Mononuclear cell (primary cell): ENCODE measurements around the gene AHDC1. TPM values are rescaled to one million over a fixed set of nuclear protein-coding genes. Genes with fewer than 3 reads are reported as not detected.
"Not testable (repeated sequence)": the region's sequence is repeated elsewhere in the genome, so short reads cannot be mapped to it uniquely, and the experiment has no call there.

ENCODE experiments used
- H3K27me3 ChIP-seq: 2 replicates; pipeline ENCODE4 v1.6.0; 2011; ENCODE audit warnings: low read length, control low read depth; ENCODE audit not compliant: insufficient read depth
- H3K4me1 ChIP-seq: 2 replicates; pipeline ENCODE4 v1.5.1; 2011; ENCODE audit warnings: mild to moderate bottlenecking, low read length, control low read depth; ENCODE audit not compliant: insufficient read depth
- H3K4me3 ChIP-seq: 2 replicates; pipeline ENCODE4 v1.5.1; 2011; ENCODE audit warnings: mild to moderate bottlenecking, low read length, moderate library complexity
- H3K9me3 ChIP-seq: 2 replicates; pipeline ENCODE4 v1.5.1; 2011; ENCODE audit warnings: low read depth, mild to moderate bottlenecking, control low read depth, low read length
- total RNA-seq: library from RNA; depleted of rRNA; stranded (reverse); fragments of >200 nt; gene quantifications from one replicate; pipeline ENCODE4 v1.2.3, GENCODE V29; 2012

AHDC1 gene, protein sequence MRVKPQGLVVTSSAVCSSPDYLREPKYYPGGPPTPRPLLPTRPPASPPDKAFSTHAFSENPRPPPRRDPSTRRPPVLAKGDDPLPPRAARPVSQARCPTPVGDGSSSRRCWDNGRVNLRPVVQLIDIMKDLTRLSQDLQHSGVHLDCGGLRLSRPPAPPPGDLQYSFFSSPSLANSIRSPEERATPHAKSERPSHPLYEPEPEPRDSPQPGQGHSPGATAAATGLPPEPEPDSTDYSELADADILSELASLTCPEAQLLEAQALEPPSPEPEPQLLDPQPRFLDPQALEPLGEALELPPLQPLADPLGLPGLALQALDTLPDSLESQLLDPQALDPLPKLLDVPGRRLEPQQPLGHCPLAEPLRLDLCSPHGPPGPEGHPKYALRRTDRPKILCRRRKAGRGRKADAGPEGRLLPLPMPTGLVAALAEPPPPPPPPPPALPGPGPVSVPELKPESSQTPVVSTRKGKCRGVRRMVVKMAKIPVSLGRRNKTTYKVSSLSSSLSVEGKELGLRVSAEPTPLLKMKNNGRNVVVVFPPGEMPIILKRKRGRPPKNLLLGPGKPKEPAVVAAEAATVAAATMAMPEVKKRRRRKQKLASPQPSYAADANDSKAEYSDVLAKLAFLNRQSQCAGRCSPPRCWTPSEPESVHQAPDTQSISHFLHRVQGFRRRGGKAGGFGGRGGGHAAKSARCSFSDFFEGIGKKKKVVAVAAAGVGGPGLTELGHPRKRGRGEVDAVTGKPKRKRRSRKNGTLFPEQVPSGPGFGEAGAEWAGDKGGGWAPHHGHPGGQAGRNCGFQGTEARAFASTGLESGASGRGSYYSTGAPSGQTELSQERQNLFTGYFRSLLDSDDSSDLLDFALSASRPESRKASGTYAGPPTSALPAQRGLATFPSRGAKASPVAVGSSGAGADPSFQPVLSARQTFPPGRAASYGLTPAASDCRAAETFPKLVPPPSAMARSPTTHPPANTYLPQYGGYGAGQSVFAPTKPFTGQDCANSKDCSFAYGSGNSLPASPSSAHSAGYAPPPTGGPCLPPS (N-terminal part only)
- total RNA-seq: 3.3 TPM

DNA sequence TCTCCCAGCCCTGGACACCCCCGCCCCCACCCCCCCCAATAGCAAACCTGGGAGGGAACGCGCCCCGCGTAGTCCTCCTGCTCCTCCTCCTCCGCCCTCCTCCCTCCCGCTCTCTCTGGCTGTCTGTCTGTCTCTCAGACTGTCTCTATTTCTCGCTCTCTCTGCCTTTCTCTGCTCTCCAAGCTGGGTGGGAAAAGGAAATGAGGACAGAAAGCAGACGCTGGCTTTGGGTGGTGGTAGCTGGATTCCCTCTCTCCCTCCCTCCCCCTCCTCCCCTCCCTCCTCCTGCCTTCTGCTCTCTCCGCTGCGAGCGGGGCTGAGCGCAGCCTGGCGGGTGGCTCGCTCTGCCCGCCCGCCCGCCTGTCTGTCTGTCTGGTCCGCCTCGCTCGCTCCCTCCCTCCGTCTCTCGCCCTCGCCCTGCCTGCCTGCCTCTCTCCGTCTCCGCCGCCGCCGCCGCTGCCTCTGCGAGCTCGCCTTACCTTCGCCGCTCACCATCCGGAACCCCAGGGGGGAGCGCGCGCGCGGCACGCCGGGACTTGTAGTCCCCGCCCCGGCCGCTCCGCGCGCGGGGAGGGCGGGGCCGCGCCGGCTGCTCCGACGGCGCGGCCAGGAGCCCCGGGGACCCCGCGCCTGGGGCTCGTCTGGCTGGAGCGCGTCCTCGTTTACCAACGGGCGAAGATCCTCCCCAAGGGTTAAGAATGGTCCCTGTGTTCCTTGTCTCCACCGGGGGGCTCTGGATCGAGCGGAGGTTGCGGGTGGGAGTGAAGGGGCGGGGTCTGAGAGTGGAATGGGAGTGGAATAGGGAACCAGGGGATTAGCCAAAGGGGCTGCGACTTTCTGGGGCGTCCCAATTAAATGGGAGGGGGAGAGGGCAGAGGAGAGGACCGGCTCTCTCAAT, at the start of gene AHDC1:
TSS of gene AHDC1 (minus strand) at position 464 of the 898 bp plus-strand sequence. CDS start 52,029 bp downstream, outside the sequence.
- peak within 1 kb of the TSS; percentile 55 for H3K4me3 ChIP-seq
- H3K9me3 ChIP-seq: no peaks in the 10 kb centered on the region
- peaks cover 52% of the 10 kb centered on the region for H3K4me1 ChIP-seq
- no peaks in the 10 kb centered on the region for H3K27me3 ChIP-seq

DNA sequence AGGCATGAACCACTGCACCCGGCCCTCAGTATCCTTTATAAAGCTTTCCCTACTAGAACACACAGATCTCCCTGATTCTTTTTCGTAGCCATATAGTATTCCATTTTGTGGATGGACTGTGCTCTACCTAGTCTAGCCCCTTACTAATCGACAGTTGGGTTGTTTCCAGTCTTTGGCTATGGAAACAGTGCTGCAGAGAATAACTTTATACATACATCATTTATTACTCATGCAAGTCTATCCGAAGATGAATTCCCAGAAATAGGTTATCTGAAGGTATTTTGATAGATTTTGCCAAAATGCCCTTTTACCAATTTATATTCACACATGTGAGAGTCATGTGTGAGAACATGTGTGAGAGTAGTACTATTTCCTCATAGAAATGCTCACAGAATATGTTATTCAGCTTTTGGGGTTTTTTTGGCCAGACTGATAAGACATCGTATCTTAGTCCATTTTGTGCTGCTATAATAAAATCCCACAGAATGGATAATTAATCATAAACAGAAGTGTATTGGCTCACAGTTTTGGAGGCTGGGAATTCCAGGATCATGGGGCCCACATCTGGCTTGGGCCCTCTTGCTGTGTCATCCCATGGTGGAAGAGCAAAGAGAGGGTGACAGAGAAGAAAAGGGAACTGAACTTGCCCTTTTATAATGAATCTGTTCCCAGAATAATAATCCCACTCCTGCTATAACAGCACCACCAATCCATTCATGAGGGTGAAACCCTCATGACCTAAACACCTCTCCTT, 48.3 kb upstream of the AHDC1 start:
- Histone ChIP-seq H3K4me3 (no peak overlapping the region), H3K4me1 (peaks cover 43% of the 10 kb centered on the region), H3K9me3 (no peaks in the 10 kb centered on the region), H3K27me3 (no peaks in the 10 kb centered on the region)

DNA sequence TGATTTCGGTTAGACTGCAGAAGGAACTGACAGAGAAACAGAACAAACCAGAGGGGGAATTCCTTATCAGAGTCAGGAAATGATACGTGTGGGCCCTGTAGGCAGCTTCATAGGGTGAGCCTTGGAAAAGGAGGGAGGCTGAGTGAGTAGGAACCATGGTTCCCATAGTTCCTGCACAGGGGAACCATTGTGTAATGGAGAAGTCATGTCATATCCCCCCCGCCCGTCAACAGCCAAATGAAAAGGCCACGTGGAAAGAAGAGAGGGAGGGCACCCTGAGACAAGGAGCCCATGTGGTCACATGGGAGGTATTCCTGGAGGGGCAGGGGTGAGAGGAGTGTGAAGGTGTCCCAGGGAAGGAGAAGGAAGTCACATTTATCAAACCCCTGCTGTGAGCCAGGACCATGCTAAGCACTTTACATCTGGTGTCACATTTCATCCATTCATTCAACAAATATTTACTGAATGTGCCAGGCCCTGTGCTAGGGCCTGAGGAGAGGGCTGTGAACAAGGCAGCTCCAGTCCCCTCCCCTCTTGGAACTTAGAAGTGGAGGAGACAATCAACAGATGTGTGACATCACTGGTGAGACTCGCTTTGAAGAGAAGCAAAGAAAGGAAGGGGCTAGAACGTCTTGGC, 46.7 kb upstream of the AHDC1 start:
- Histone ChIP-seq H3K4me3 (no peak overlapping the region), H3K27me3 (no peaks in the 10 kb centered on the region), H3K4me1 (peaks cover 43% of the 10 kb centered on the region), H3K9me3 (no peaks in the 10 kb centered on the region)

DNA sequence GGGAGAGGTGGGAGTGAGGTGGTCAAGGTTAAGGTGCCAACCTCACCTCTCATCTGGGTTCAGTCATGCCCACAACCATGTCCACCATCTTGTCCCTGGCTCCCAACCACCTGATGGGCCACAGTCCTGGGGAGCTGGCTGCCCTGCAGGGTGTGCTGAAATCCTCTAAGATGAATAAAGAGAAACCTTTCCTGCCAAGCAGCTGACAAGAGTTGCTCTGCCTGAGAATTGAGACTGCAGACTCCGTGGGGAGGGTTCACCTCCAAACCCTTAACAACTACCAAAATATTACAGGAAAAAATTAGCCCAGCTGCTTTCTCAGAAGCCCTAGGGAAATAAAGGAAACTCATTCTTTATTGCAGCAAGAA, 46.2 kb upstream of the AHDC1 start:
- no peaks in the 10 kb centered on the region for H3K9me3 ChIP-seq
- no peaks in the 10 kb centered on the region for H3K27me3 ChIP-seq
- H3K4me1 ChIP-seq: peaks cover 37% of the 10 kb centered on the region
- no peak overlapping the region for H3K4me3 ChIP-seq

DNA sequence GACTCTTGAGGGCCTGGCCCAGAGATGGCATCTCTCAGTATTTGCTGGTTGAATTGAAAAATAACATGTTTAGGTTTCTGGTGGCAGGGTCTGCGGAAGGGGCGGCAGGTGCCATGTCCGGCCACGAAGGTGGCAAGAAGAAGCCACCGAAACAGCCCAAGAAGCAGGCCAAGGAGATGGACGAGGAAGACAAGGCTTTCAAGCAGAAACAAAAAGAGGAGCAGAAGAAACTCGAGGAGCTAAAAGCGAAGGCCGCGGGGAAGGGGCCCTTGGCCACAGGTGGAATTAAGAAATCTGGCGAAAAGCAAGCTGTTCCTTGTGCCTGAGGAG, 45.3 kb upstream of the AHDC1 start:
- no peaks in the 10 kb centered on the region for H3K27me3 ChIP-seq
- H3K4me3 ChIP-seq: no peak overlapping the region
- H3K4me1 ChIP-seq: peaks cover 38% of the 10 kb centered on the region
- H3K9me3 ChIP-seq: no peaks in the 10 kb centered on the region

DNA sequence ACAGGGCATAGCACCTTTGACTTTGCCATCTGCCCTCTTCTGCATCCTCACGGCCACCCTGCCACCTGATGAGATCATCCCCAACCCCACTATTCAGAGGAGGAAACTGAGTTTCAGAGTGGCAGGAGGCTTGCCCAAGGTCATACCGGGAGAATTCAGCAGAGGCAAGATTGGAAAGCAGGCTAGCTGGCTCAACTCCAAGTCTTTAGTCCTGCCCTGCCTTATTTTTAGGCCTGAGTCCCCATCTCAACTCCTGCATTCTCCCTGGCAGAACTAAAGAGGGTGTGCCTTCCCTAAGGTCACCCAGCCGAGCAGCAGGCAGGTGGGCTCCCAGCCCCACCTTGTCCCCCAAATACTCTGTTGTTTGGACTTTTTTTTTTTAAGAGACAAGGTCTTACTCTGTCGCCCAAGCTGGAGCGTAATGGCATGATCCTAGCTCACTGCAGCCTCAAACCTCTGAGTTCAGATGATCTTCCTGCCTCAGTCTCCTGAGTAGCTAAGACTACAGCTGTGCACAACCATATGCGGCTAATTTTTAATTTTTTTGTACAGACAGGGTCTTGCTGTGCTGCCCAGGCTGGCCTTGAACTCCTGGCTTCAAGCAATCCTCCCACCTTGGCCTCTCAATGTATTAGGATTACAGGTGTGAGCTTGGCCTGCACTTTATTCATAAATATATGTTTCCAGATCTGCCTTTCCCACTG, 44.8 kb upstream of the AHDC1 start:
- peaks cover 43% of the 10 kb centered on the region for H3K4me1 ChIP-seq
- H3K27me3 ChIP-seq: no peaks in the 10 kb centered on the region
- no peak overlapping the region for H3K4me3 ChIP-seq
- H3K9me3 ChIP-seq: no peaks in the 10 kb centered on the region

DNA sequence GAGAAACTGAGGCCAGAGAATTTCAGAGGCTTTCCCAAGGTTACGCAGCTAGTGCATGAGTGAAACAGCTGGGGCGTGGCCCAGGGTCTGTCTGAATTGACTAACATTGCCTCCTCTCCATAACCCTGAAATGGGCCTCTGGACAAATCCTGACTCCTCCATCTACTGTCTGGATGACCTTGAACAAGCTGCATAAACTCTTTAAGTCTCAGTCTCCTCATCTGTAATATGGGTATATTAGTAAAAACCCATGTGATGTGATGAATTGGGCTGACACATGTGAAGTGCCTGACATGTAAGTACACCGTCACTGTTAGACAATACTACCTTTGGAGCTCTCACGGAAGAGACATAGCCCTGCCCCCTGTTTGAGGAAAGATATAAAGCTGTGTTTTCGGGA, 43.4 kb upstream of the AHDC1 start:
- H3K4me1 ChIP-seq: peaks cover 40% of the 10 kb centered on the region
- H3K27me3 ChIP-seq: no peaks in the 10 kb centered on the region
- H3K9me3 ChIP-seq: no peaks in the 10 kb centered on the region
- H3K4me3 ChIP-seq: no peak overlapping the region

DNA sequence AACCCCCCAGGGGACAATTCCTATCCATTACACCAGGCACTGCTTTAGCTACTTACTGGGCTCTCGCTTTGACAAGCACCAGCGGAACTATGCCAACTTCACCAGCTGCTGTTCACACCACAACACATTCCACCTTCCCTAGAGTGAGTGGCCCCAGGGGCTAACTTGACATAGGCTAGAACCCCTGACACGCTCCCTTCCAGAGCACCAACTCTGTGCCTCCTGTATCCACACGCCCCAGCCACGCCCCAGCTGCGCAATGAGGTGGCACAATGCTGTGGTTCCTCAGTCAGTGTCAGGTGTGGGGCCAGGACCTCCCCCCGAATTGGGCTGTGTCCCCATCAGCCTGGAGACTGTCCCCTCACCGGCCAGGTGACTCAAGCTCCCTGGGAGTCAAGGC, 42.7 kb upstream of the AHDC1 start:
- no peaks in the 10 kb centered on the region for H3K27me3 ChIP-seq
- peaks cover 38% of the 10 kb centered on the region for H3K4me1 ChIP-seq
- no peak overlapping the region for H3K4me3 ChIP-seq
- H3K9me3 ChIP-seq: no peaks in the 10 kb centered on the region

DNA sequence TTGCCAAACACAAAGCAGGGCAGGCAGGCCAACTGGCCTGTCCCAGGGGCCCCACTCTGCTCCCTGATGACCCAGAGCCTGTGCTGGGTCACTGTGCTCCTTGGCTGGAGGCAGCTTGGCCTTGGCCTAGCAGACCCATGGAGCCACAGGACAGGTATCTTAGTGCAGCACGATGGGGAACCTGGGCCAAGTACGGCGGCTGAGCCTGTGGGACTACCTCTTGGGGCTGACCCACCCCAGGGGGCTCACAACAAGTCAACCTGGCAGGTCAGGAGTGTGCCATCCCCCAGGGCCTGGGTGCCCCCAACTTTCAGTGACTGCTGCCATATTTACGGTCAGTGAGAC, 41.1 kb upstream of the AHDC1 start:
- peaks cover 33% of the 10 kb centered on the region for H3K4me1 ChIP-seq
- no peak overlapping the region for H3K4me3 ChIP-seq
- no peaks in the 10 kb centered on the region for H3K27me3 ChIP-seq
- H3K9me3 ChIP-seq: no peaks in the 10 kb centered on the region

DNA sequence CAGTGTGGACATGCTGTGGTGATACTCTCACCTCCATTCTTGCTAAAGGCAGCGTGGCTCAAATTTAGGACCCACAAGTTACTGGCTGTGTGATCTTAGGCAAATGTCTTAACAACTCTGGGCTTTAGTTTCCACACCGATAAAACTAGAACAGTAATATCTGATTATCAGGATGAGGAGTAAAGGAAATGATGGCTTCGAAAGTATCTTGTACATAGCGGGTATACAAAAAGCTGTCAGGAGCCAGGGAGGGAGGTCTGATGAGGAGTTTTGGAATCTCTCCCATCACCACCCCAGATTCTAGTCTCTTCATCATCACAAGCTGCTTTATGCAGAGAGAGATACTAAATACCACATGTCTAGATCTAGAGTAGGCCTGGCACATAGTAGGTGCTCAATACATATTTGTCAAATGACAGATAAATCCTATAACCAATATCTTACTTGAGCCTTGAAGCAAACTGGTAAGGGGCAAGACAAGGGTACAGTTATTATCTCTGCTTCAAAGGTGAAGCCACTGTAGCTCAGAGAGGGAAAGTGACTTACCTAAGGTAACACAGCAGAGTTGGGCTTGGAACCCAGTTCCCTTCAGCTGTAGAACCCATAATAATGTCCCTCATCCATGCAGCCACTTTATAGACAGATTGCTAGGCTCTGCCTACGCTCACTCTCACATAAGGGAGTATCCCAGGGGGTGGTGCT, 40.6 kb upstream of the AHDC1 start:
- H3K9me3 ChIP-seq: no peaks in the 10 kb centered on the region
- no peak overlapping the region for H3K4me3 ChIP-seq
- H3K4me1 ChIP-seq: peaks cover 32% of the 10 kb centered on the region
- H3K27me3 ChIP-seq: no peaks in the 10 kb centered on the region

DNA sequence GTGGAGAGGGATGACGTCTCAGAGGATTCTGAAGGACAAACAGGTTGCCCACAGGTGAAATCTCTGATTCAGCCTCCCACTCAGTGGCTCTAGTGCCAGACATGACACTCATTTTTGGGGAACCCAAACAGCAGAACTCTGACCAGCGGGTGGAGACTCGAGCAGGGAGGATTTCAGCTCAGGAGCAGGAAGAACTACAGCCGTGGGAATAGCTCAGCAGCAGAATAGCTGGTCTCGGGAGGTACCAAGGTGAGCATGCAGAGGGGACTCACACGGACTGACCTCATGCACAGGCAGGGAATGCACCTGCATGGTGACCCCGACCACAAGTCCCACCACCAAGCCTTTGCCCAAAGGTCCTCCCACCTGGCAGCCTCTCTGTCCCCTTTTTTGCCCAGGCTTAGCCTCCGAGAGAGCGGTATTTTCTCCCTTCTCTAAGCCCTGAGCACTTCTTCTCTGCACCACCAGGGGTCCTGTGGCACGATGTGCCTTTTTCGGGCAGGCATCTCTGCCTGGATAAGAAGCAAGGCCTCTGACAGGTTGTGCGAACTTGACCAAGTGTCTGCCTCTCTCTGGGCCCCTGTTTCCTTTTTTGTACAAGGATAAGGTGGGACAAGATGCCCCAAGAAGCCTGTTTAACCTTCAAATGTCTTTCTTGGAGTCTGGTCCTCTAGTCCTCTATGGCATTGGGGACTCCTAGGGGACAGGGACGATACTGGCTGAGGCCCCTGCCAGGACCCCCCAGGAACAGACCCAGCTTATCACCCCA, 39.8 kb upstream of the AHDC1 start:
- Histone ChIP-seq H3K4me3 (no peak overlapping the region), H3K27me3 (no peaks in the 10 kb centered on the region), H3K9me3 (no peaks in the 10 kb centered on the region), H3K4me1 (peaks cover 32% of the 10 kb centered on the region)

DNA sequence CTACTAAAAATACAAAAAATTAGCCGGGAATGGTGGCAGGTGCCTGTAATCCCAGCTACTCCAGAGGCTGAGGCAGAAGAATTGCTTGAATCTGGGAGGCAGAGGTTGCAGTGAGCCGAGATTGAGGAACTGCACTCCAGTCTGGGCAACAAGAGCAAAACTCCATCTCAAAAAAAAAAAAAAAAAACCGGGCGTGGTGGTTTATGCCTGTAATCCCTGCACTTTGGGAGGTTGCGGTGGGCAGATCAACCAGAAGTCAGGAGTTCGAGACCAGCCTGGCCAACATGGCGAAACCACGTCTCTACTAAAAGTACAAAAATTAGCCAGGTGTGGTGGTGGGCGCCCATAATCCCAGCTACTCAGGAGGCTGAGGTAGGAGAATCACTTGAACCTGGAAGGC, 36.6 kb upstream of the AHDC1 start:
- H3K4me1 ChIP-seq: peaks cover 49% of the 10 kb centered on the region
- not testable (repeated sequence) for H3K27me3 ChIP-seq, H3K4me3 ChIP-seq, H3K9me3 ChIP-seq
